ENCODE data around the gene FCN3.
"Not testable (repeated sequence)": the region's sequence is repeated elsewhere in the genome, so short reads cannot be mapped to it uniquely, and the experiment has no call there.

The FCN3 gene

GRCh38 chr1:27374362-27375086, at the start of gene FCN3:
TSS of gene FCN3 (minus strand) at chr1:27374824. CDS start at chr1:27374818, 6 bp downstream.
- no peak for DNase-seq

GRCh38 chr1:27423709-27424108, 49.1 kb upstream of the FCN3 start:
- DNase-seq, result no peak

- DNase-seq, result peak in 42 of 51 donors; percentile 16 to 83 (median 63)
These were observed 43.9 kb upstream of the FCN3 start for GRCh38 chr1:27418326-27419185.

- no peak for DNase-seq
These were observed 43.1 kb upstream of the FCN3 start for GRCh38 chr1:27417713-27418112.

GRCh38 chr1:27416387-27417111, 41.9 kb upstream of the FCN3 start:
- DNase-seq, result peak in 14 of 51 donors; percentile 9 to 54 (median 30)

- no peak for DNase-seq
These were observed 39.5 kb upstream of the FCN3 start for GRCh38 chr1:27414091-27414490.

DNA sequence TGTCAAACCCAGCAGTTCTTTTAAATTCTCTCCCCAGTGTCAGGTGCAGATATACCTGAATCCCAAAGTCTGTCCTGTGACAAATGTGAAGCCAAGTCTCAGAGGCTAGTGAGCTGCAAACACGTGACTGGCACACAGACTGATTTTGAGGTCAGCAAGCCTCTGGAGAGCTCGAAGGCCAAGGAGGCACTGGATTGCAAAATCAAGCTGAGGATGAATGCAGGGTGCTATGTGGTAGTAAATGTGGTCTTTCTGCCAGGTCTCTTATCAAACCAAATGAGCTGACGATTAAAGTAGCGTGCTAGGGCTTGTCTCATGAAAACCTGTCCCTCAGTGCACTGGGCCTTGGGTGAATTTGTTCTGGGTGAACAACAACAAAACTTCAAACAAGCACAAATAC, 38.4 kb upstream of the FCN3 start:
- DNase-seq, result no peak

DNA sequence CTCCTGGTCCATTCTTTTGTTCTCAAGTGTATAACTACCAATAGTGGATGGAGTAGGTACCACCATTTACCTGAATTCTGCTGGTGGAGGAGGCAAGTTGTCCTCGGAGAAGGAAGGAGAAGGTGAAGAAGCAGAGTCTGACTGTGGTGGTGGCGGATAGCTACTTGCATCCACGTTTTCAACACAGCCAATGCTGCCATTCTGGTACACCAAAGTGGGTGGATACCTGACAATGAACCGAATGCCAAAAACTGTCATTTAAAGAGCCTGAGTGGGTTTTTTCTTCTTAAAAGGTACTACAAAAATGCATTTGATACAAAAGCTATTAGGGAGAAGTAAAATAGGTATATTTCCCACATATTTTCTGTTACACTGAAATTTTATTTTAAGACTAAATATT, 37.9 kb upstream of the FCN3 start:
- DNase-seq, result no peak

- no peak for DNase-seq
These were observed 36.1 kb upstream of the FCN3 start for GRCh38 chr1:27410709-27411108.

DNA sequence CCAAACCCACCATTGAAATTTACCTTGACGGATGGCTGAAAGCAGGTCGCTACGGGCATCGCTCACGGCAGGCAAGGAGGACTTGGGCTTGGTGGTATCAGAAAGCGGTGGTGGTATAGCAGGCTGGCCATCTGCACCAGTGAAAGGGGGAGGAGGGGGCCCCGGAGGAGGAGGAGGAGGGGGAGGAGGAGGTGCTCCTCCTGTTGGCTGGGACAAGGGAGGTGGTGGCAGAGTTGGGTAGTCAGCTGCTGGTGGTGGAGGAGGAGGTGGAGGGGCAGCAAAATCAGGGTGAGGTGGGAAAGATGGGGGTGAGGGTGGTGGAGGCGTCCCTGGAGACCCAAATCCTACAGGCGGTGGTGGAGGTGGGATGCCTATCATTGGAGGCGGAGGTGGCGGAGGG, 35.0 kb upstream of the FCN3 start:
- no peak for DNase-seq

DNA sequence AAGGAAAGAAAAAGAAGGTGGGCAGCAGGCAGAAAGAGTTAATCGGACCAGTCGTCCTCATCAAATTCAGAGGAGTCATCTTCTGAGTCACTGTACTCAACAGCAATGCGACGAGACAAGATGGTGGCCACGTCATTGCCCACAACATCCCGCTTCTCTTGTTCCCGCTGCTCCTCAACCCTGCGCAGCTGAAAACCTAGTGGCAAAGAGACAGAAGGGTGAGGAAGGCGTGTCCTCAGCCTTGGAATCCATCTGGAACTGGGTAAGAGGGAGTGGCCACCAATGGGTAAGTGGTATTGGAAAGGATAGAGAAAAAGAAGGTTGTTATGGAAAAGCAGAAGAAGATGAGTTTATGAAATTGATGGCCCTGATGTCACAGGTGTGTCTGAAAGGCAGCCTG, 33.5 kb upstream of the FCN3 start:
- DNase-seq, result no peak

- not testable (repeated sequence) for DNase-seq
These were observed 32.2 kb upstream of the FCN3 start for GRCh38 chr1:27406791-27407190.

- DNase-seq, result peak in 16 of 51 donors; percentile 22 to 64 (median 36)
These were observed 31.7 kb upstream of the FCN3 start for GRCh38 chr1:27406362-27406680.

DNA sequence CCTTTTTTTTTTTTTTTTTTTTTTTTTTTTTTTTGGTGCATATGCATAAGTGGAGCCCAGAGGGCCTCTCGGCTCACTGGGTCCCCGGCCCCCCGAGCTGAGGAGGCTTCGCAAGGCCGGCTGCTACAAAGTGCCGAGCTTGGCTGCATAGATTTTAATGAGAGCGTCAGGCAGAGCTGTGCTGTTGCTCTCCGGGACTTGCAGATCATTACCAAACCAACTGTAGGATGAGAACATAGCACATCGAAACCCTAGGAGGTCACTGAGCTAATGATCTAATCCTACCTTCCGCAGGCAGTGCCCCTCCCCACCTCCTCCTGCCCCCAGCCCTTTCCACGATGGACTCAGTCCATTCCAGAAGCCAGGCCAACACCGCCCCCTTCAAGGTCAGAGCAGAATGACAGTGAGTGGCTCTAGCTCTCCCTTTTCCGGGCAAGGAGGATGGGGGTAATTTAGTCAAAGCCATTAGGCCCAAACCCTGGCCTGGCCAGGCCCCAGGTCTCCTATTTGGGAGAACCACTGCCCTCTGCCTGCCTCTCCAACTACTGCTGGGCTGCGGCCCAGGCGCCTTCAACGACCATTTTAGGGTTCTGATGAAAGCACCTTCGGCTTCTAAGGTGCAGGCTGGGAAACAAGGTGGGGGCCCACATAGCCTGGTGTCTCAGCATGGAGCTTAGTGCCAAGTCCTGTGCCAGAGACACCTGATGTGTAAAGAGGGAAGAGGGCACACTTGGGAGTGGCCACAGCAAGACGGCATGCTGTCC, 31.2 kb upstream of the FCN3 start:
- DNase-seq, result peak in 4 of 51 donors; percentile 39 to 64 (median 52)

- peak in 4 of 51 donors; percentile 13 to 29 (median 20) for DNase-seq
These were observed 30.4 kb upstream of the FCN3 start for GRCh38 chr1:27405074-27405473.

- no peak for DNase-seq
These were observed 29.3 kb upstream of the FCN3 start for GRCh38 chr1:27403931-27404330.

DNA sequence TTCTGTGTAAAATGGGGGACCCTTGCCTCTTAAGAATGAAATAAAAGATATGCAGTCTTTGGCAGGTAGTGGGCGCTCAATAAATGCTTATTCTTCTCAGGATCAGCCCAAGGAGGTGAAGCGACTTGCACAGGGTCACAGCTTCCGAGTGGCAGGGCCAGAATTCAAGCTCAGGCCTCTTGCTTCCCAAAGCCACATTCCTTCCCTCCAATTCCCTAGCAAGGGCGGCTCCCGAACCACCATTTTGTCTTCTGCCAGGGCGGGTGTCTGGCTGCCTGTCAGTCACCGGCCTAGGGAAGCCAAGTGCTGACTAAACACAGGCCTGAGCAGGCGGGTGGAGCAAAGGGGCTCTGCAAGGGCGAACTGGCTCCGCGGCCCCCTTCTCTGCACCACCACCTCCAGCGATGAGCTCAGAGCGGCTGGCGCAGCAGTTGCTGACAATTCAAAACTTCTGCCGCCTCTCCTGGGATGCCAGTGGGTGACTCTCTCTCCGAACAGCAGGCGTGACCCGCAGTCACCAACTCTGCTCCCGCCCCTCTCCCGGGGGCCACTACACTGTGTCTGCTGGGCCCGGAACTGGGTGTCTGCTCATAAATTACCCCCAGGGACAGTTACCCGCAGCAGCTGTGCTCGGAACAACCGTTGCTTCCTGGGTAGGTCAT, 28.6 kb upstream of the FCN3 start:
- DNase-seq, result peak in 23 of 51 donors; percentile 14 to 58 (median 31)

GRCh38 chr1:27402349-27402754, 27.7 kb upstream of the FCN3 start:
- peak in 40 of 51 donors; percentile 11 to 76 (median 52) for DNase-seq

GRCh38 chr1:27400963-27401341, 26.3 kb upstream of the FCN3 start:
- no peak for DNase-seq

- peak in 4 of 51 donors; percentile 9 to 25 (median 18) for DNase-seq
These were observed 25.7 kb upstream of the FCN3 start for GRCh38 chr1:27400082-27400962.

Data from hypothalamus (tissue), 51 donors.